Skeletal muscle tissue (tissue), 4 donors: ENCODE results near the gene NXPE1. TPM values are rescaled to one million over a fixed set of nuclear protein-coding genes. Genes with fewer than 3 reads are reported as not detected.

Source experiments
- H3K27ac ChIP-seq: one replicate; pipeline ENCODE4 v1.7.0; 2013; ENCODE audit warnings: mild to moderate bottlenecking, low read depth, low read length, inconsistent platforms
- H3K27me3 ChIP-seq, 3 donors: one replicate each; pipeline ENCODE4 v1.7.0; 2013; ENCODE audit warnings: low read length in 3 of 3; ENCODE audit not compliant: control insufficient read depth in 3 of 3, insufficient read depth in 3 of 3
- H3K36me3 ChIP-seq, 3 donors: one replicate each; pipeline ENCODE4 v1.7.0; 2013; ENCODE audit warnings: low read length in 3 of 3; ENCODE audit not compliant: control insufficient read depth in 3 of 3, insufficient read depth in 3 of 3
- H3K4me1 ChIP-seq, 3 donors: one replicate each; pipeline ENCODE4 v1.7.0; 2013; ENCODE audit warnings: low read length in 3 of 3, mild to moderate bottlenecking in 3 of 3; ENCODE audit not compliant: control insufficient read depth in 3 of 3, insufficient read depth in 3 of 3
- H3K4me3 ChIP-seq, 3 donors: one replicate each; pipeline ENCODE4 v1.7.0; 2013; ENCODE audit warnings: low read length in 3 of 3
- H3K9ac ChIP-seq, 3 donors: one replicate each; pipeline ENCODE4 v1.7.0; 2013; ENCODE audit warnings: low read length in 3 of 3, mild to moderate bottlenecking in 3 of 3, moderate library complexity in 2 of 3, low read depth in 1 of 3
- H3K9me3 ChIP-seq, 3 donors: one replicate each; pipeline ENCODE4 v1.7.0; 2013; ENCODE audit warnings: low read length in 3 of 3; ENCODE audit not compliant: control insufficient read depth in 3 of 3
- total RNA-seq: library from RNA; depleted of rRNA; stranded (reverse); fragments of >200 nt; gene quantifications from one replicate; pipeline ENCODE4 v1.2.3, GENCODE V29; 2014
- donor health status: Osteomylitis.

NXPE1 gene
- total RNA-seq, 1 donor from 2014 or later = not detected

GRCh38 chr11:114564831-114565230 lies 5.2 kb upstream of the NXPE1 start:
- H3K4me3 ChIP-seq = no peak overlapping the region
- H3K4me1 ChIP-seq = no peaks in the 10 kb centered on the region
- H3K9me3 ChIP-seq = no peaks in the 10 kb centered on the region
- no peak overlapping the region for H3K27ac ChIP-seq
- no peak overlapping the region for H3K9ac ChIP-seq
- H3K36me3 ChIP-seq = no peaks in the 10 kb centered on the region
- H3K27me3 ChIP-seq = no peaks in the 10 kb centered on the region

- no peaks in the 10 kb centered on the region for H3K9me3 ChIP-seq
- no peaks in the 10 kb centered on the region for H3K36me3 ChIP-seq
- no peak overlapping the region for H3K4me3 ChIP-seq
- no peaks in the 10 kb centered on the region for H3K4me1 ChIP-seq
- H3K27me3 ChIP-seq = no peaks in the 10 kb centered on the region
- H3K27ac ChIP-seq = no peak overlapping the region
- no peak overlapping the region for H3K9ac ChIP-seq
Observed at GRCh38 chr11:114563077-114563476, 3.4 kb upstream of the NXPE1 start.

GRCh38 chr11:114562166-114562916 lies 2.7 kb upstream of the NXPE1 start:
- no peaks in the 10 kb centered on the region for H3K27me3 ChIP-seq
- no peaks in the 10 kb centered on the region for H3K4me1 ChIP-seq
- no peak overlapping the region for H3K9ac ChIP-seq
- H3K4me3 ChIP-seq = no peak overlapping the region
- H3K27ac ChIP-seq = no peak overlapping the region
- H3K9me3 ChIP-seq = no peaks in the 10 kb centered on the region
- no peaks in the 10 kb centered on the region for H3K36me3 ChIP-seq

- no peak overlapping the region for H3K4me3 ChIP-seq
- no peaks in the 10 kb centered on the region for H3K9me3 ChIP-seq
- no peaks in the 10 kb centered on the region for H3K4me1 ChIP-seq
- no peaks in the 10 kb centered on the region for H3K27me3 ChIP-seq
- H3K27ac ChIP-seq = no peak overlapping the region
- no peak overlapping the region for H3K9ac ChIP-seq
- no peaks in the 10 kb centered on the region for H3K36me3 ChIP-seq
Observed at GRCh38 chr11:114556135-114556534, 3.5 kb downstream of the NXPE1 start.

GRCh38 chr11:114553642-114554041 lies 6.0 kb downstream of the NXPE1 start:
- H3K9me3 ChIP-seq = no peaks in the 10 kb centered on the region

GRCh38 chr11:114551060-114551459 lies 8.6 kb downstream of the NXPE1 start:
- Histone ChIP-seq H3K36me3 (no peaks in the 10 kb centered on the region), H3K9ac (no peak overlapping the region), H3K27me3 (no peaks in the 10 kb centered on the region), H3K27ac (no peak overlapping the region), H3K4me1 (no peaks in the 10 kb centered on the region), H3K9me3 (no peaks in the 10 kb centered on the region), H3K4me3 (no peak overlapping the region)

More at GRCh38 chr11:114553642-114554041, 6.0 kb downstream of the NXPE1 start:
- H3K4me1 ChIP-seq = no peaks in the 10 kb centered on the region
- H3K4me3 ChIP-seq = no peak overlapping the region
- no peaks in the 10 kb centered on the region for H3K36me3 ChIP-seq
- H3K27ac ChIP-seq = no peak overlapping the region
- H3K27me3 ChIP-seq = no peaks in the 10 kb centered on the region
- no peak overlapping the region for H3K9ac ChIP-seq

- no peak overlapping the region for H3K9ac ChIP-seq
- H3K4me3 ChIP-seq = no peak overlapping the region
Observed at GRCh38 chr11:114525682-114526081, 34.0 kb downstream of the NXPE1 start.

GRCh38 chr11:114524122-114524521 lies 35.6 kb downstream of the NXPE1 start:
- H3K9ac ChIP-seq = no peak overlapping the region
- H3K4me1 ChIP-seq = no peaks in the 10 kb centered on the region
- H3K27me3 ChIP-seq = no peaks in the 10 kb centered on the region
- peaks cover 0 to 3% (median 0%) of the 10 kb centered on the region in 3 donors for H3K9me3 ChIP-seq
- H3K4me3 ChIP-seq = no peak overlapping the region
- no peaks in the 10 kb centered on the region for H3K36me3 ChIP-seq
- H3K27ac ChIP-seq = no peak overlapping the region

More at GRCh38 chr11:114525682-114526081, 34.0 kb downstream of the NXPE1 start:
- H3K27me3 ChIP-seq = no peaks in the 10 kb centered on the region
- H3K9me3 ChIP-seq = peaks cover 0 to 3% (median 0%) of the 10 kb centered on the region in 3 donors
- no peaks in the 10 kb centered on the region for H3K36me3 ChIP-seq
- H3K27ac ChIP-seq = no peak overlapping the region
- no peaks in the 10 kb centered on the region for H3K4me1 ChIP-seq

GRCh38 chr11:114522818-114523217 lies 36.9 kb downstream of the NXPE1 start:
- Histone ChIP-seq H3K9ac (no peak overlapping the region), H3K4me1 (no peaks in the 10 kb centered on the region), H3K4me3 (no peak overlapping the region), H3K27me3 (no peaks in the 10 kb centered on the region), H3K9me3 (peaks cover 0 to 3% (median 0%) of the 10 kb centered on the region in 3 donors), H3K27ac (no peak overlapping the region), H3K36me3 (no peaks in the 10 kb centered on the region)

- Histone ChIP-seq H3K9ac (no peak overlapping the region), H3K27ac (no peak overlapping the region), H3K4me3 (no peak overlapping the region), H3K27me3 (no peaks in the 10 kb centered on the region), H3K4me1 (no peaks in the 10 kb centered on the region), H3K9me3 (no peaks in the 10 kb centered on the region), H3K36me3 (no peaks in the 10 kb centered on the region)
Observed at GRCh38 chr11:114511538-114511937, 48.1 kb downstream of the NXPE1 start.
